ENCODE data around the gene OR2T34.

DNA sequence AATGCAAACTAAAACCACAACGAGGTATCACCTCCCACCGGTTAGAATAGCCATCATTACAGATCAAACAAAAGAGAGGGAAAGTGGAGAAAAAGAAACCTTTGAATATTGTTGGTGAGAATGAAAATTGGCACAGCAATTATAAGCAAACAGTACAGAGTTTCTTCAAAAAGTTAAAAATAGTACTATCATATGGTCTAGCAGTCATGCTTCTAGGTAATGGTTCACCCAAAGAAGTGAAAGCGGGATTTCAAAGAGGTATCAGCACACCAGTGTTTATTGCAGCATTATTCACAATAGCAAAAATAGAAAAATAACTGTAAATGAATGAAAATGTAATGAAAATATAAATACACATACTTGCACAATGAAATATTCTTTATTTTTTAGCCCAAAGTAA, 14.8 kb upstream of the OR2T34 start:
- TF ChIP-seq EZH2 (IDR thresholded peaks at IDR 0.05; ENCODE audit: insufficient read depth, poor library complexity, severe bottlenecking), result no peak
- TF ChIP-seq EZH2phosphoT487 (IDR thresholded peaks at IDR 0.05; ENCODE audit: insufficient read depth, low read depth), result no peak
